Measurements from ENCODE around the gene PDGFB.

- TF ChIP-seq CTCF (IDR thresholded peaks at IDR 0.05) (no peak), POLR2A (IDR thresholded peaks at IDR 0.05) (no peak)
Measured at GRCh38 chr22:39257901-39258475, 13.2 kb upstream of the PDGFB start.

Measured in sigmoid colon (tissue), 3 donors.